GM15510 (cell line): Measurements from ENCODE around the gene RAB31.

ENCODE experiments used
- POLR2A ChIP-seq: IDR thresholded peaks from 3 replicates; pipeline ENCODE4 v1.6.1; 2011; ENCODE audit warnings: borderline replicate concordance; ENCODE audit not compliant: insufficient read length; ENCODE audit errors: extremely low read depth

RAB31 gene

GRCh38 chr18:9684881-9685614 is 23.1 kb upstream of the RAB31 start:
- TF ChIP-seq POLR2A, result no peak

GRCh38 chr18:9685615-9685890 is 22.5 kb upstream of the RAB31 start:
- TF ChIP-seq POLR2A, result no peak

GRCh38 chr18:9688036-9688741 is 19.9 kb upstream of the RAB31 start:
- TF ChIP-seq POLR2A, result no peak

GRCh38 chr18:9689253-9689652 is 18.8 kb upstream of the RAB31 start:
- TF ChIP-seq POLR2A, result no peak

- TF ChIP-seq POLR2A, result no peak
These were observed 17.5 kb upstream of the RAB31 start for GRCh38 chr18:9690418-9691188.

GRCh38 chr18:9691235-9691634 is 16.9 kb upstream of the RAB31 start:
- TF ChIP-seq POLR2A, result no peak

GRCh38 chr18:9694174-9694573 is 13.9 kb upstream of the RAB31 start:
- TF ChIP-seq POLR2A, result no peak

GRCh38 chr18:9694952-9695495 is 13.1 kb upstream of the RAB31 start:
- no peak for TF ChIP-seq POLR2A

- no peak for TF ChIP-seq POLR2A
These were observed 12.5 kb upstream of the RAB31 start for GRCh38 chr18:9695605-9696004.

- TF ChIP-seq POLR2A, result no peak
These were observed 12.0 kb upstream of the RAB31 start for GRCh38 chr18:9696112-9696511.

- no peak for TF ChIP-seq POLR2A
These were observed 11.4 kb upstream of the RAB31 start for GRCh38 chr18:9696701-9697100.

GRCh38 chr18:9697121-9697520 is 11.0 kb upstream of the RAB31 start:
- no peak for TF ChIP-seq POLR2A

GRCh38 chr18:9698497-9698896 is 9.6 kb upstream of the RAB31 start:
- no peak for TF ChIP-seq POLR2A

GRCh38 chr18:9700261-9700796 is 7.8 kb upstream of the RAB31 start:
- no peak for TF ChIP-seq POLR2A
